Measurements from ENCODE around the gene TPX2.

GRCh38 chr20:31774408-31774807 is 35.3 kb downstream of the TPX2 start:
- TF ChIP-seq, protein P1, sequence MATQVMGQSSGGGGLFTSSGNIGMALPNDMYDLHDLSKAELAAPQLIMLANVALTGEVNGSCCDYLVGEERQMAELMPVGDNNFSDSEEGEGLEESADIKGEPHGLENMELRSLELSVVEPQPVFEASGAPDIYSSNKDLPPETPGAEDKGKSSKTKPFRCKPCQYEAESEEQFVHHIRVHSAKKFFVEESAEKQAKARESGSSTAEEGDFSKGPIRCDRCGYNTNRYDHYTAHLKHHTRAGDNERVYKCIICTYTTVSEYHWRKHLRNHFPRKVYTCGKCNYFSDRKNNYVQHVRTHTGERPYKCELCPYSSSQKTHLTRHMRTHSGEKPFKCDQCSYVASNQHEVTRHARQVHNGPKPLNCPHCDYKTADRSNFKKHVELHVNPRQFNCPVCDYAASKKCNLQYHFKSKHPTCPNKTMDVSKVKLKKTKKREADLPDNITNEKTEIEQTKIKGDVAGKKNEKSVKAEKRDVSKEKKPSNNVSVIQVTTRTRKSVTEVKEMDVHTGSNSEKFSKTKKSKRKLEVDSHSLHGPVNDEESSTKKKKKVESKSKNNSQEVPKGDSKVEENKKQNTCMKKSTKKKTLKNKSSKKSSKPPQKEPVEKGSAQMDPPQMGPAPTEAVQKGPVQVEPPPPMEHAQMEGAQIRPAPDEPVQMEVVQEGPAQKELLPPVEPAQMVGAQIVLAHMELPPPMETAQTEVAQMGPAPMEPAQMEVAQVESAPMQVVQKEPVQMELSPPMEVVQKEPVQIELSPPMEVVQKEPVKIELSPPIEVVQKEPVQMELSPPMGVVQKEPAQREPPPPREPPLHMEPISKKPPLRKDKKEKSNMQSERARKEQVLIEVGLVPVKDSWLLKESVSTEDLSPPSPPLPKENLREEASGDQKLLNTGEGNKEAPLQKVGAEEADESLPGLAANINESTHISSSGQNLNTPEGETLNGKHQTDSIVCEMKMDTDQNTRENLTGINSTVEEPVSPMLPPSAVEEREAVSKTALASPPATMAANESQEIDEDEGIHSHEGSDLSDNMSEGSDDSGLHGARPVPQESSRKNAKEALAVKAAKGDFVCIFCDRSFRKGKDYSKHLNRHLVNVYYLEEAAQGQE (IDR thresholded peaks at IDR 0.05; ENCODE audit: borderline replicate concordance) = no peak
- TF ChIP-seq CTCF (IDR thresholded peaks at IDR 0.05; ENCODE audit: poor library complexity, severe bottlenecking) (no peak), RAD21 (conservative IDR thresholded peaks at IDR 0.05) (no peak), POLR2AphosphoS5 (IDR thresholded peaks at IDR 0.05) (no peak)
